ENCODE data around the gene HDAC4.

The HDAC4 gene

GRCh38 chr2:239222312-239222660 lies 178.5 kb downstream of the HDAC4 start:
- in situ Hi-C loops (cut with HindIII; ENCODE audit: low pct_unique_long_range_greater_than_20kb, low sequenced_read_pairs): no loop called here
- no peak for TF ChIP-seq JUND (IDR thresholded peaks at IDR 0.05; ENCODE audit: low read depth)
- no peak for DNase-seq (ENCODE audit: low read depth in 1 of 2, low spot score in 1 of 2)

- in situ Hi-C loops (cut with HindIII; ENCODE audit: low pct_unique_long_range_greater_than_20kb, low sequenced_read_pairs): no loop called here
- TF ChIP-seq JUND (IDR thresholded peaks at IDR 0.05; ENCODE audit: low read depth): no peak
These were observed 179.8 kb downstream of the HDAC4 start for GRCh38 chr2:239220981-239221396.

GRCh38 chr2:239220341-239220740 lies 180.5 kb downstream of the HDAC4 start:
- DNase-seq (ENCODE audit: low read depth in 1 of 2, low spot score in 1 of 2): no peak
- in situ Hi-C loops (cut with HindIII; ENCODE audit: low pct_unique_long_range_greater_than_20kb, low sequenced_read_pairs): no loop called here
- no peak for TF ChIP-seq JUND (IDR thresholded peaks at IDR 0.05; ENCODE audit: low read depth)

More at GRCh38 chr2:239220981-239221396, 179.8 kb downstream of the HDAC4 start:
- no peak for DNase-seq (ENCODE audit: low read depth in 1 of 2, low spot score in 1 of 2)

- no peak for TF ChIP-seq JUND (IDR thresholded peaks at IDR 0.05; ENCODE audit: low read depth)
- no peak for DNase-seq (ENCODE audit: low read depth in 1 of 2, low spot score in 1 of 2)
- in situ Hi-C loops (cut with HindIII; ENCODE audit: low pct_unique_long_range_greater_than_20kb, low sequenced_read_pairs): no loop called here
These were observed 184.1 kb downstream of the HDAC4 start for GRCh38 chr2:239216614-239217273.

GRCh38 chr2:239215988-239216613 lies 184.7 kb downstream of the HDAC4 start:
- TF ChIP-seq JUND (IDR thresholded peaks at IDR 0.05; ENCODE audit: low read depth): no peak
- DNase-seq (ENCODE audit: low read depth in 1 of 2, low spot score in 1 of 2): no peak
- in situ Hi-C loops (cut with HindIII; ENCODE audit: low pct_unique_long_range_greater_than_20kb, low sequenced_read_pairs): no loop called here

- DNase-seq (ENCODE audit: low read depth in 1 of 2, low spot score in 1 of 2): no peak
- no peak for TF ChIP-seq JUND (IDR thresholded peaks at IDR 0.05; ENCODE audit: low read depth)
- in situ Hi-C loops (cut with HindIII; ENCODE audit: low pct_unique_long_range_greater_than_20kb, low sequenced_read_pairs): no loop called here
These were observed 185.5 kb downstream of the HDAC4 start for GRCh38 chr2:239215136-239215925.

- in situ Hi-C loops (cut with HindIII; ENCODE audit: low pct_unique_long_range_greater_than_20kb, low sequenced_read_pairs): no loop called here
- no peak for TF ChIP-seq JUND (IDR thresholded peaks at IDR 0.05; ENCODE audit: low read depth)
- DNase-seq (ENCODE audit: low read depth in 1 of 2, low spot score in 1 of 2): no peak
These were observed 186.1 kb downstream of the HDAC4 start for GRCh38 chr2:239214725-239215124.

- no peak for TF ChIP-seq JUND (IDR thresholded peaks at IDR 0.05; ENCODE audit: low read depth)
- no peak for DNase-seq (ENCODE audit: low read depth in 1 of 2, low spot score in 1 of 2)
- in situ Hi-C loops (cut with HindIII; ENCODE audit: low pct_unique_long_range_greater_than_20kb, low sequenced_read_pairs): no loop called here
These were observed 187.1 kb downstream of the HDAC4 start for GRCh38 chr2:239213643-239214101.

GRCh38 chr2:239212929-239213642 lies 187.7 kb downstream of the HDAC4 start:
- in situ Hi-C loops (cut with HindIII; ENCODE audit: low pct_unique_long_range_greater_than_20kb, low sequenced_read_pairs): no loop called here

GRCh38 chr2:239212121-239212928 lies 188.5 kb downstream of the HDAC4 start:
- in situ Hi-C loops (cut with HindIII; ENCODE audit: low pct_unique_long_range_greater_than_20kb, low sequenced_read_pairs): no loop called here
- DNase-seq (ENCODE audit: low read depth in 1 of 2, low spot score in 1 of 2): no peak
- no peak for TF ChIP-seq JUND (IDR thresholded peaks at IDR 0.05; ENCODE audit: low read depth)

More at GRCh38 chr2:239212929-239213642, 187.7 kb downstream of the HDAC4 start:
- DNase-seq (ENCODE audit: low read depth in 1 of 2, low spot score in 1 of 2): no peak
- TF ChIP-seq JUND (IDR thresholded peaks at IDR 0.05; ENCODE audit: low read depth): no peak

- in situ Hi-C loops (cut with HindIII; ENCODE audit: low pct_unique_long_range_greater_than_20kb, low sequenced_read_pairs): no loop called here
These were observed 189.3 kb downstream of the HDAC4 start for GRCh38 chr2:239211396-239212094.

More at GRCh38 chr2:239211396-239212094, 189.3 kb downstream of the HDAC4 start:
- TF ChIP-seq JUND (IDR thresholded peaks at IDR 0.05; ENCODE audit: low read depth): no peak
- no peak for DNase-seq (ENCODE audit: low read depth in 1 of 2, low spot score in 1 of 2)
